ELF-1 (cell line): Measurements from ENCODE around the gene CACNA1C.
"Not testable (repeated sequence)": the region's sequence is repeated elsewhere in the genome, so short reads cannot be mapped to it uniquely, and the experiment has no call there.

Experiments used
- DNase-seq: peaks from one replicate; pipeline ENCODE4 v3.0.0-alpha.2; 2016; ENCODE audit warnings: low read depth, low spot score

CACNA1C gene

DNA sequence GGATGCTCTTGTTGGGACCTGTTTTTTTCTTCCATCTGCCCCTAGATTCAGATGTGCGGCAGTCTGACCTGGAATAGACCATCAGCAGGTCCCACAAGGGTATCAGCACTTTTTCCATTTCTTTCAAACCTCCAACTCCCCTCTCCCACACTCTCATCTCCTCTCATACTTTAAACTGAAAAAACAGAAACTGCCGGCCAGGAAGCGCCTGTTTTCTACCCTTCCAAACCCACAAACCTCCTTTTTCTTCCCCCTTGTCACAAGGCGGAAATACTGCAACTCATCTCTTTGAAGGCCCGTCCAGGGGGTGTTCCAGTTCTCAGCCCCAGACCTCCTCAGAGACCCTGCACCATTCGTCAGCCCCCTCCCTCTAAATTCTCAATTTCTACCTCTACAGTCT lies 679.5 kb downstream of the CACNA1C start:
- no peak for DNase-seq

DNA sequence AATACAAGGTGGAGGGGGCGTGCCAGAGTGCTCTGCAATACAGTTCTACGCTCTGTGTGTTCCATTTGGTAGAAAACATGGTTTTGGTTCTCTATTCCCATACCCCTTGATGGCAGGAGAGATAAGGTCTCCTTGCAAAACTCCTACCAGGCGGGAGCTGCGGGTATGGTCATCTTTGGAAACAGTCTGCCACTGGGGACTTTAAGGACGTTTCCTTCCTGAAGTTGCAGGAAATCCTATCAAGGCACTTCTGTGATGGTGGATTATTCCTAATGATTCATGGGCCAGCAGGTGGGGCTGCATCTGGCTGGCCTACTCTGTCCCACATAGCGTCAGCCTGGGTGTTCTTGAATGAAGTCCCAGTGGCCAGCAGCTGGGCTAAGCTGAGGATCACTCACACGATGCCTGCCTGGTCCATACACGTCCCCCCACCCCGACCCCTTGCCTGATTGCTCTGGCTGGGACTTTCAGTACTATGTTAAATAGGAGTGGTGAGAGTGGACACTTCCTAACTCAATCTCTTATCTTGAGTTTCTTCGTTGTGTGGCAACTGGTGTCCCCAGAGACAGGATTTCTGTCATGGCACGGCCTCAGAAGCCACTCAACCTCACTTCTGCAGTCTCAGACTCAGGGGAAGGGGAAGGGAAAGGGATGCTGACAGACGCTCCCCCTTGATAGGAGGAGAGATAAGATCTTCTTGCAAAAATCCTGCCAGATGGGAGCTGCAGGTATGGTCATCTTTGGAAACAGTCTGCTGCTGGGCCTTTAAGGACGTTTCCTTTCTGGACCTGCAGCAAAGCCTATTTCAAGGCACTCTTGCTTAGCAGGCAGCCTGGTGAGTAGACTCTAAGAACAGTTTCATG lies 680.9 kb downstream of the CACNA1C start:
- no peak for DNase-seq

DNA sequence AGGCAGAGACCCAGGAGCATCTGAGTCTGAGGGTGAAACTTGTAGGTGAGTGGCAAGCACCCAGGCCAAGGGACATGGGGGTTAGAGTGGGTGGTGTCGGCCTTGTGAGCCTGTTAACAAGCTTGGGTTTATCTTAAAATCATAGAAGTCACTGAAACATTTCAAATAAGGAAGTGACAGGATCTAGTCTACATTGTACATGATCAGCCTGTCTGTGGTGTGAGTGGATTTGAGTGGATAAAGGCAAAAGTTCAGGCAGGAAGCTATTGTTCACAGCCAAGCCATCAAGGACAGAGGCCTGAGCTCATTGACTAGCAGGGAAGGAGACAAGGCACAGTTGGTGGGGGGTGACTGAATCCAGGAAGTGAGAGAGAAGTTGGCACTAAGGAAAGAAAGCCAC lies 682.6 kb downstream of the CACNA1C start:
- no peak for DNase-seq

DNA sequence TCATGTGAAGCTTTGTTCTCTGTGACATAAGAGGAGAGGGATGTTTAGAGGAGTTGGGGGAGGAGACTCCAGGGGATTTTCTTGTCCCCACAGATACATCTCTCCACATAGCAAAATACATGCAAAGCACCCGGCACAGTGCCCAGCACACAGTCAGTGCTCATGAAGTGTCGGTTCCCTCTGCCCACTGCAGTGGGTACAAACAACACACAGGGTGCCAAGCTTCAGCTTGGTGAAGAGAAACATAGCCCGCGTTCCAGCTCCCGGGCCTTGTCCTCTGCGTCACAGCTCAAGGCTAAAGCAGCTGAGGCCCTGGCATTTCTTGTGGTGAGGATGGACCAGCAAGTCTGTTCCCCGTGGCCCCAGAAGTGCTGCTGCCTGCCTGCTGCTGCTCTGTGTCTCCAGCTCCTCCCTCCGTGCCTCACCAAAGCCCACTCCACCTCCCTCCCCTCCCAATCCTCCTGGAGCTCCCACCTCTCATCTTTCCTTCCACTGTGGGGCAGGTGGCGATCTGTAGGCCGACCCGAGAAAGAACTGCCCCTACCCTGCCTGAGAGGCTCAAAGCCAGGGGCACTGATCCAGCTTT lies 685.0 kb downstream of the CACNA1C start:
- no peak for DNase-seq

DNA sequence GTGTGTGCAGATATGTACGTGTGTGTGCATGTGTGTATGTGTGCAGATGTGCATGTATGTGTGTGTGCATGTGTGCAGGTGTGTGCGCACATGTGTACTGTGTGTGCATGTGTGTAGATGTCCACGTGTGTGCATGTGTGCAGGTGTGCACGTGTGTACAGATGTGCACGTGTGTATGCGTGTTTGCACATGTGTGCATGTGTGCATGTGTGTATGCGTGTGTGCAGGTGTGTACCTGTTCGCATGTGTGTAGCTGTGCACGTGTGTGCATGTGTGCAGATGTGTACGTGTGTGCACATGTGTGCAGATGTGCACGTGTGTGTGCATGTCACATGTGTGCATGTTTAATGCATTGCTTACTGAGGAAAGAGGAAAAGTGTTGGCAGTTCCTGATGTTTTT lies 686.3 kb downstream of the CACNA1C start:
- no peak for DNase-seq

DNA sequence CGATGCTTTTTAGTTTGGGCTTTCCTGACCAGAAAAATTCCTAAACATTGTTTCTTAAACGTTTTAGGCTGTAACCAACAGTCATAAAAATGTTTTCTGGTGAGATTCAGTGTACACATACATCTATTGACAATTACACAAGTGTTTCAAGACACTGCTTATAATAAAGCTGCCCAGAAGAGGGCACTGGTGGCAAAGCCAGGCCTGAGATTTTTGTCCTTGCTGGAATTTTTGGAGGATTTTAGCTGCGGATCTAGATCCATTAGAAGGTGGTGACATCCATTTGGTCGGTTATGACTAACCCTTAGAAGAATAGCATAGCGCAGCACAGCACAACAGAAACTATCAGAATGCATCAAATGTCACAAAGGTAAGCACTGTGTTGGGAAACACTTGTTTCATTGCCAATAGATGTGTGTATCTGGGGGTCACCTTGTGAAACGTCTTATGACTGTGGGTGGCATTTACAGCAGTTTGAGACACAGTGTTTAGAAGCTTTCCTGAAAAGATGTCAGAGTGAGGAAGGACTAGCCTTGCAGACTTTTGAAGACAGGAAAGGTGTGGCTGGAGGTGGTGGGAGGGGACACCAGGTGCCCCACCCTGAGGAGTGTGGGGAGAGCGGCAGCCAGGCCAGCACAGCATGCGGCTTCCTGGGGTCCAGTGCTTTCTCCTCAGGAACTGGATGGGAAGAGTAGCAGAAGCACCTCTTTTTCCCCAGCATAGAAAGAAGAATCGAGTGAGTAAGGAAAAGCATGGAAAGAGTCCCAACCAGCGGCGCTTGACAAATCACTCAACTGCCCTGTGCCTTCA lies 687.2 kb downstream of the CACNA1C start:
- peak; percentile 31 for DNase-seq

DNA sequence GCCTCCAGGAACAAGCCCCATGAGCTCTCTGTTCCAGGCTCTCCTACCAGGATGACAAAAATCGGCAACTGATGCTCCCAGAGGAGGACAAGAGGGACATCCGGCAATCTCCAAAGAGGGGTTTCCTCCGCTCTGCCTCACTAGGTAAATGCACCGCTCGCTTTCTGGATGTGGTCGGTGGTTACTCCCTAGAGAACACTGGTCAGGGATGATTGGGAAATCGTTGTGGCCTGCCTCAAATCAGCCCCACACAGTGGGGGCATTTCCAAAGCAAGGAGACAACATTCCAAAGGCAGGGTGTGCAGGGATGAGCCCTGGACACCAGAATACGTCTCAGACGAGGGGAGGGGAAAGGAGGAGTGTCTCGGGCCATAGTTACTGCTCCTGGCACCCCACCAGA lies 689.2 kb downstream of the CACNA1C start:
- DNase-seq = not testable (repeated sequence)

DNA sequence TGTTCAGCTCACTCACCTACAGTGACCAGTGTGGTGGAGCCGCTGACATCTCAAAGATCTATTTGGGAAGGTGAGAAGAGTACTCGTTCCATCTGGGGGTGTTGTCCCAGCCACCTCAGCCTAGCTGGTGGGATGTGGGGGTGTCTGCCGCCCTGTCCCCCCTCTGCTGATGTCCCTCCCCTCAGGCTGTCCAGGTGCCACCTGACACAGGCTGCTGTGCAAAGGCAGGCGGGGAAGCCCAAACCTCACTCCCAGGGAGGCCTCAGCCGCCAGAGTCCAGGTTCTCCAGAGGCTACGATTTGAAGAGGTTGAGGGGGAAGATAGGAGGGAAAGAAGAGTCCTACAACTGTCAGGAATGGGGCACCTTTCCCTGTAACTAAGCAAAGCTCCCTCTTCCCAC lies 690.7 kb downstream of the CACNA1C start:
- DNase-seq = no peak

DNA sequence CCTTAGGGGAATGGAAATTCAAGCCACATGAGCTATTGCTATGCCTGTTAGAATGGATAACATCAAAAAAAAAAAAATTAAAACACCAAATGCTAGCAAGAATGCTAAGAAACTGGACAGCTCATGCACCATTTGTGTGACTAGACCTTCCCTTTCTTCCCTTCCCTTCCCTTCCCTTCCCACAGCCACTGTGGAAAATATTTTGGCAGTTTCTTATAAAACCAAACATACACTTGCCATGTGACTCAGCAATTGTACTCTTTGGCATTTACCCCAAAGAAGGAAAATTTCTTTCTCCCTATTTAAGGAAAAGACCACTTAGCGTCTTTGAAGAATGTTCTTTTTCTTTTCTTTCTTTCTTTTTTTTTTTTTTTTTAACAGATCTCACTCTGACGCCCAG lies 692.9 kb downstream of the CACNA1C start:
- no peak for DNase-seq
